GM12878 (cell line): ENCODE data around the gene CSNK1A1. TPM values are rescaled to one million over a fixed set of nuclear protein-coding genes. Genes with fewer than 3 reads are reported as not detected.

Experiments used
- ATAC-seq: fragments of 200-7000 bp; cut with Tn5 transposase; 3 replicates; pipeline ENCODE4 v1.9.1; 2020; ENCODE audit warnings: mild to moderate bottlenecking, moderate library complexity
- BruUV-seq: library from RNA; stranded (reverse); fragments of 400-500 nt; replicated peaks from 2 replicates; lab custom pipeline; 2021; lab: Mats Ljungman, UMichigan
- CTCF ChIA-PET: fragments of 300-600 bp; sonication (Branson Sonifier 250); formaldehyde crosslinking; extraction: SDS; loops from one replicate; lab custom pipeline; 2021; ENCODE audit warnings: inconsistent platforms; lab: Yijun Ruan, JAX
- POLR2A ChIA-PET: fragments of 350-600 bp; formaldehyde crosslinking; extraction: SDS; loops from one replicate; lab custom pipeline; 2021; ENCODE audit warnings: inconsistent platforms; lab: Charles Lee
- RAD21 ChIA-PET: fragments of 300-600 bp; sonication (Branson Sonifier 250); formaldehyde crosslinking; loops from one replicate; lab custom pipeline; 2023; ENCODE audit warnings: antibody characterized with exemption; ENCODE audit not compliant: unreplicated experiment; lab: Charles Lee
- SMC1A ChIA-PET: fragments of 300-600 bp; sonication (Branson Sonifier 250); formaldehyde crosslinking; loops from one replicate; lab custom pipeline; 2023; ENCODE audit not compliant: unreplicated experiment, uncharacterized antibody; lab: Charles Lee
- DNase-seq: peaks from one replicate; pipeline ENCODE4 v3.0.0-alpha.2; 2011; ENCODE audit warnings: low read depth, low spot score
- FAIRE-seq: peaks from 3 replicates; lab custom pipeline; 2011; peaks lifted over from hg19 to GRCh38; lab: Jason Lieb, UNC
- H2AFZ ChIP-seq: 2 replicates; pipeline ENCODE4 v1.6.0; 2011; ENCODE audit warnings: low read depth, low read length, control low read depth; ENCODE audit not compliant: control insufficient read depth
- H3K27ac ChIP-seq: 2 replicates; pipeline ENCODE4 v1.5.1; 2011; ENCODE audit warnings: control low read depth; ENCODE audit not compliant: control insufficient read depth, insufficient read depth
- H3K27me3 ChIP-seq, 2 experiments: replicated peaks in 1 of 2; 2 replicates each; pipeline versions ENCODE4 v1.6.0 to v1.6.1; 2011; ENCODE audit warnings: low read length in 1 of 2; ENCODE audit not compliant: control insufficient read depth in 2 of 2, insufficient read depth in 2 of 2
- H3K36me3 ChIP-seq, 2 experiments: 2 replicates each; pipeline ENCODE4 v1.5.1; 2011; ENCODE audit warnings: low read length in 1 of 2; ENCODE audit not compliant: control insufficient read depth in 2 of 2, insufficient read depth in 2 of 2
- H3K4me1 ChIP-seq: 2 replicates; pipeline ENCODE4 v1.6.1; 2011; ENCODE audit warnings: mild to moderate bottlenecking, low read length, moderate library complexity, mixed read lengths; ENCODE audit not compliant: control insufficient read depth, insufficient read depth
- H3K4me2 ChIP-seq: 2 replicates; pipeline ENCODE4 v1.6.0; 2011; ENCODE audit warnings: control low read depth; ENCODE audit not compliant: control insufficient read depth, insufficient read depth
- H3K4me3 ChIP-seq: fragments of 200-600 bp; sonication (generic); 2 replicates; pipeline ENCODE4 v1.5.1; 2016
- H3K79me2 ChIP-seq: 2 replicates; pipeline ENCODE4 v1.6.0; 2011; ENCODE audit warnings: low read length; ENCODE audit not compliant: control insufficient read depth, insufficient read depth
- H3K9ac ChIP-seq: 2 replicates; pipeline ENCODE4 v1.8.0; 2011; ENCODE audit warnings: low read length, control low read depth, mixed read lengths; ENCODE audit not compliant: control insufficient read depth, insufficient read depth
- H3K9me3 ChIP-seq: replicated peaks from 3 replicates; pipeline ENCODE4 v1.5.1; 2011; ENCODE audit warnings: mild to moderate bottlenecking, low read length; ENCODE audit not compliant: control insufficient read depth, insufficient read depth
- H4K20me1 ChIP-seq: 2 replicates; pipeline ENCODE4 v1.6.0; 2011; ENCODE audit not compliant: control insufficient read depth, insufficient read depth
- CBX5 ChIP-seq: sonication (generic); IDR thresholded peaks from 2 replicates; pipeline ENCODE4 v1.6.1; 2016; ENCODE audit warnings: low read depth, moderate library complexity, mild to moderate bottlenecking, inconsistent platforms
- E4F1 ChIP-seq: fragments of 450-650 bp; IDR thresholded peaks from 2 replicates; pipeline ENCODE4 v1.6.1; 2018; ENCODE audit warnings: borderline replicate concordance, mild to moderate bottlenecking; ENCODE audit not compliant: partially characterized antibody
- ETV6 ChIP-seq, 2 experiments: fragments of 450-650 bp in 1 of 2; IDR thresholded peaks in 1 of 2; conservative IDR thresholded peaks in 1 of 2; 2 replicates each; pipeline ENCODE4 v1.6.1; 2014; ENCODE audit warnings: antibody characterized with exemption in 1 of 2, borderline replicate concordance in 1 of 2, low read depth in 1 of 2, mild to moderate bottlenecking in 1 of 2, moderate library complexity in 1 of 2
- FOXM1 ChIP-seq: IDR thresholded peaks from 2 replicates; pipeline ENCODE4 v1.6.1; 2012; ENCODE audit warnings: low read depth, mild to moderate bottlenecking, inconsistent platforms, low read length, moderate library complexity
- IRF5 ChIP-seq: fragments of 450-650 bp; IDR thresholded peaks from 2 replicates; pipeline ENCODE4 v1.6.1; 2017; ENCODE audit warnings: borderline replicate concordance
- MYC ChIP-seq: IDR thresholded peaks from 2 replicates; pipeline ENCODE4 v1.6.1; 2011; ENCODE audit warnings: mild to moderate bottlenecking, low read length, moderate library complexity, inconsistent platforms; ENCODE audit not compliant: insufficient read depth, insufficient replicate concordance, insufficient read length, severe bottlenecking
- PRDM15 ChIP-seq: fragments of 450-650 bp; formaldehyde crosslinking; IDR thresholded peaks from 2 replicates; pipeline ENCODE4 v1.4.0; 2020; ENCODE audit warnings: mild to moderate bottlenecking, moderate library complexity
- RAD21 ChIP-seq: IDR thresholded peaks from 2 replicates; pipeline ENCODE4 v1.6.1; 2011; ENCODE audit warnings: mild to moderate bottlenecking, low read depth, low read length, moderate library complexity; ENCODE audit not compliant: insufficient read depth
- RELA ChIP-seq: fragments of 450-650 bp; IDR thresholded peaks from 2 replicates; pipeline ENCODE4 v1.8.0; 2014; ENCODE audit warnings: borderline replicate concordance; ENCODE audit not compliant: partially characterized antibody
- SMC3 ChIP-seq: IDR thresholded peaks from 2 replicates; pipeline ENCODE4 v1.6.1; 2011; ENCODE audit warnings: low read length, improper control_type of control experiment, borderline replicate concordance
- ZNF622 ChIP-seq: fragments of 450-650 bp; IDR thresholded peaks from 2 replicates; pipeline ENCODE4 v1.6.1; 2017; ENCODE audit warnings: mild to moderate bottlenecking, inconsistent platforms
- WGBS: methylation state at CpG from one replicate; pipeline ENCODE4 v1.1.6; 2016; ENCODE audit warnings: low lambda C conversion rate; ENCODE audit not compliant: insufficient replicate concordance, insufficient coverage; ENCODE audit errors: missing lambda C conversion rate; 5-methylcytosine and 5-hydroxymethylcytosine counted together
- in situ Hi-C: fragments of 300-500 bp; cut with MboI; formaldehyde crosslinking; loops from 9 replicates; pipeline ENCODE4 v1.14.3; 2018; ENCODE audit warnings: mixed read lengths
- intact Hi-C: fragments of 100-400 bp; cut with micrococcal nuclease; formaldehyde crosslinking; loops from one replicate; pipeline ENCODE4 v1.14.2; 2022; ENCODE audit not compliant: unreplicated experiment
- polyA plus RNA-seq, 11 experiments: library from polyadenylated mRNA; depleted of rRNA in 4 of 11; unstranded in 6 of 11; stranded (reverse) in 5 of 11; fragments of >200 nt; fragmentation: Nextera tagmentation in 4 of 11; fragmentation: Illumina TruSeq in 1 of 11; extraction: Ambion mirVana in 4 of 11; extraction: Trizol in 1 of 11; gene quantifications; 1 replicate in 1 of 11; 2 replicates in 10 of 11; pipeline versions ENCODE4 v1.2.1 to v1.2.3, GENCODE V29; 2011 to 2016; ENCODE audit warnings: inconsistent platforms in 2 of 11, missing spikeins in 2 of 11, low read depth in 1 of 11
- total RNA-seq, 4 experiments: library from RNA; depleted of rRNA in 3 of 4; stranded (reverse); fragments of >200 nt in 3 of 4; fragmentation: Illumina TruSeq in 1 of 4; extraction: Trizol in 1 of 4; gene quantifications; 2 replicates each; pipeline versions ENCODE4 v1.2.1 to v1.2.3, GENCODE V29; 2013 to 2021

Gene CSNK1A1
- total and polyA plus RNA-seq, 10 of the 15 experiments (the other 5 are each of a cell fraction or from before 2014, with no cell fraction given) = 53.3 to 155 (median 133) TPM

DNA sequence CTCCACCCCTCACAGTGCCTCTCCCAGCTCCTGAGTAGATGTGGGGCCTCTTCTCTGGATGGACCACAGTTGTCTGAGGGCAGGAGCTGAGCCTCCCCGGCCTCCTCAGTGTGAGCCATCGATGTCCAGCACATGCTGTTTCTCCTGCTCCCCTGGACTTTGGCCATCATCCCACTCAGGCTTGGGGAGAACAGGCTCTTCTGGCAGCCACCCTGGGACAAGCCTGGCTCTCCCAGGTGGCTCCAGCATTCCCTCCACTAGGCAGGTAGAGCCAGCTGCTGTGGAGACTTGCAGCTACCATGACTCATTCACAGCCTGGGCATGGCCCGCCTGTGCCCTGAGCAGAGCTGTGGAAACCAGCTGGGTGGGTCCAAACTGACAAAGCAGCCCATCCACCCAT, 77.0 kb downstream of the CSNK1A1 start:
- ChIA-PET CTCF (interaction anchor here (1.4 kb wide), 1 partner anchor 89 kb away, joined by 4 read pairs; no protein-coding TSS in a partner anchor), SMC1A (interaction anchor here (1.0 to 1.9 kb wide), 2 partner anchors 36 to 40 kb away, joined by 3 to 5 read pairs; no protein-coding TSS in a partner anchor), POLR2A (no interaction called here), RAD21 (no interaction called here)
- no peak for ATAC-seq
- BruUV-seq = no TSS peak
- Histone ChIP-seq H3K9ac (no peak overlapping the region), H3K4me1 (no peaks in the 10 kb centered on the region), H3K4me2 (no peak overlapping the region), H3K27me3 (no peaks in the 10 kb centered on the region; a peak in 2 of 4 replicates), H3K36me3 (no peaks in the 10 kb centered on the region), H4K20me1 (no peaks in the 10 kb centered on the region), H3K9me3 (no peaks in the 10 kb centered on the region), H3K79me2 (no peaks in the 10 kb centered on the region), H2AFZ (no peak overlapping the region), H3K4me3 (no peak overlapping the region), H3K27ac (no peak overlapping the region)
- no peak for DNase-seq
- in situ Hi-C loops = no loop called here
- no peak for FAIRE-seq
- intact Hi-C loops = no loop called here
- WGBS = 48% methylated on average over 3 of the region's 3 CpGs
- TF ChIP-seq FOXM1 (no peak), RAD21 (no peak), PRDM15 (CRISPR knock-in tag) (no peak), ETV6 (conservative IDR thresholded peaks at IDR 0.05 in 1 of 2, IDR thresholded peaks at IDR 0.05 in 1 of 2; ENCODE audit: borderline replicate concordance in 1 of 2, low read depth in 1 of 2) (no peak), MYC (no peak), SMC3 (no peak), IRF5 (no peak), E4F1 (no peak), ZNF622 (no peak), RELA (no peak), CBX5 (no peak)
